Stimulated activated CD4-positive, alpha-beta T cell treated with anti-CD3 and anti-CD28 coated beads, TNF-alpha, amount 100 ng/mL, for 1 hour (primary cell): ENCODE results near the gene GLRX3.

Experiments used
- DNase-seq, 3 donors: peaks; one replicate each; pipeline ENCODE4 v3.0.0-alpha.2; 2020; ENCODE audit warnings: low read depth in 3 of 3, low spot score in 1 of 3

Gene GLRX3

GRCh38 chr10:130137659-130138478, 1.7 kb downstream of the GLRX3 start:
- DNase-seq, result no peak

- no peak for DNase-seq
Observed at GRCh38 chr10:130138479-130138866, 2.3 kb downstream of the GLRX3 start.

GRCh38 chr10:130140425-130140824, 4.2 kb downstream of the GLRX3 start:
- DNase-seq, result no peak

- no peak for DNase-seq
Observed at GRCh38 chr10:130141038-130141437, 4.8 kb downstream of the GLRX3 start.

GRCh38 chr10:130141460-130141859, 5.3 kb downstream of the GLRX3 start:
- DNase-seq, result no peak

- DNase-seq, result no peak
Observed at GRCh38 chr10:130141878-130142277, 5.7 kb downstream of the GLRX3 start.

GRCh38 chr10:130146042-130146441, 9.9 kb downstream of the GLRX3 start:
- no peak for DNase-seq

GRCh38 chr10:130159192-130159794, 23.1 kb downstream of the GLRX3 start:
- no peak for DNase-seq

GRCh38 chr10:130160775-130161174, 24.6 kb downstream of the GLRX3 start:
- DNase-seq, result no peak

GRCh38 chr10:130161331-130161730, 25.1 kb downstream of the GLRX3 start:
- DNase-seq, result no peak

GRCh38 chr10:130167193-130167592, 31.0 kb downstream of the GLRX3 start:
- no peak for DNase-seq

GRCh38 chr10:130167707-130168106, 31.5 kb downstream of the GLRX3 start:
- DNase-seq, result no peak

- no peak for DNase-seq
Observed at GRCh38 chr10:130169136-130169859, 33.1 kb downstream of the GLRX3 start.

GRCh38 chr10:130171196-130171595, 35.0 kb downstream of the GLRX3 start:
- no peak for DNase-seq

- no peak for DNase-seq
Observed at GRCh38 chr10:130174328-130174727, 38.1 kb downstream of the GLRX3 start.

GRCh38 chr10:130175074-130175473, 38.9 kb downstream of the GLRX3 start:
- no peak for DNase-seq

- no peak for DNase-seq
Observed at GRCh38 chr10:130177250-130177649, 41.1 kb downstream of the GLRX3 start.

GRCh38 chr10:130179640-130180039, 43.4 kb downstream of the GLRX3 start:
- no peak for DNase-seq

GRCh38 chr10:130180416-130180815, 44.2 kb downstream of the GLRX3 start:
- no peak for DNase-seq

- no peak for DNase-seq
Observed at GRCh38 chr10:130181858-130182257, 45.7 kb downstream of the GLRX3 start.

- DNase-seq, result no peak
Observed at GRCh38 chr10:130185591-130185990, 49.4 kb downstream of the GLRX3 start.
